HG03060 (cell line): ENCODE measurements around the gene TRPM4.
"Not testable (repeated sequence)": the region's sequence is repeated elsewhere in the genome, so short reads cannot be mapped to it uniquely, and the experiment has no call there.

ENCODE experiments used
- ATAC-seq: cut with Tn5 transposase; IDR thresholded peaks from one replicate; pipeline ENCODE4 v1.9.1; 2021; ENCODE audit warnings: low read depth, moderate number of reproducible peaks; ENCODE audit not compliant: unreplicated experiment

Gene TRPM4

DNA sequence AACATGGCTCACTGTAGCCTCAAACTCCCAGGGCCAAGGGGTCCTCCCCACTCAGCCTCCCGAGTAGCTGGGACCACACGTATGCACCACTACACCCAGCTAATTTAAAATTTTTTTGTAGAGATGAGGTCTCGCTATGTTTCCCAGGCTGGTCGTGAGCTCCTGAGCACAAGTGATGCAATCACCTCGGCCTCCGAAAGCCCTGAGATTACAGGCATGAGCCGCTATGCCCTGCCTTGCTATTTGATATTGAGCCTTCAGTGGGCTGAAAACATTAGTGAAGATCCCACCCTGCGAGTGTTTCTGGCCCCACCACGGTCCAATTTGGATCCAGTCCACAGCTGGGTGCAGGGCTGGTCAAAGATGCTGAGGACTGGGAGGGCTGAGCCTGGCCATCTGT, 65.9 kb downstream of the TRPM4 start:
- ATAC-seq = no peak

DNA sequence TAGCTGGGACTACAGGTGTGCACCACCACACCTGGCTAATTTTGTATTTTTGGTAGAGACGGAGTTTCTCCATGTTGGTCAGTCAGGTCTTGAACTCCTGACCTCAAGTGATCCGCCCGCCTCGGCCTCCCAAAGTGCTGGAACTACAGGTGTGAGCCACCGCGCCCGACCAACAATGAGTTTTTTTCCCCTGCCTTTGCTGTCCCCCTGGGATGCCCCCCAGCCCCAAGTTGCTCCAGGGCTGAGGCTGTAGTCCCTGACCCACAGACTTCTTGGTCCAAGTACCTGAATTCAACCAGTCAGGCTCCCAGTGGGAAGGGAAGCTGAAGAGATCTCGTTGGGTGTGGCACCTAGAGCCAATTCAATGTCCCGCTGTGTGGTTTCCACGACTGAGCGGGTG, 66.8 kb downstream of the TRPM4 start:
- ATAC-seq = not testable (repeated sequence)

DNA sequence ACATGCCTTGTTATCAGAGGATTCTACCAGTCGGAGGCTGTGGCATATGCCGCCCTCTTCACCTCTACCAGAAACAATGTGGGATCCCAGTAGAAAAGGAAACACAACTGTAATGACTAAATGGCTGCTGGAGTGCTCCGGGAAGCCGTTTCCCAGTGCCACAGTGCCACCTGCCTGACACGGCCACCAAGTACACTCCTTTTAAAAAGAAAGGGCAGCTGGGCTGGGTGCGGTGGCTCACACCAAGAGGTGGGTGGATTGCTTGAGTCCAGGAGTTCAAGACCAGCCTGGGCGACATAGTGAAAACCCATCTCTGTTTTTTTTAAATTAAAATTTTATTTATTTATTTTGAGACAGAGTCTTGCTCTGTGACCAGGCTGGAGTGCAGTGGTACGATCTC, 67.3 kb downstream of the TRPM4 start:
- no peak for ATAC-seq

DNA sequence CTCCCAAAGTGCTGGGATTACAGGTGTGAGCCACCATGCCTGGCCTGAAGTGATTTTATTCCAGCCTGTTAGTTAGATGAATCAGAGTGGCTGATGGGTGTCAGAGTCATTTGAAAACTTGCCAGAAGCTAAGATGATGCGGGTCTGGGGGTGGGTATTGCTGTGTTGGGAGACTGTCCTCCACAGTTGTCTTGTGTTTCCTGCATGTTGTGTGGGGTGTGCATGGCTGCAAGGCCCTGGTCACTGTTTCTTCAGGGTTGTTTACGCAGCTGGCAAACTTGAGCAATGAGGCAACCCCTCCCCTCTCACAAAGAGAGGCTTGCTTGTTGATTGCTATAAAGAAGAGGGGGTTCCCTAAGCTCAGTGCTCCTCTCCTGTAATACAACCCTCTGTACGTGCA, 71.8 kb downstream of the TRPM4 start:
- no peak for ATAC-seq

DNA sequence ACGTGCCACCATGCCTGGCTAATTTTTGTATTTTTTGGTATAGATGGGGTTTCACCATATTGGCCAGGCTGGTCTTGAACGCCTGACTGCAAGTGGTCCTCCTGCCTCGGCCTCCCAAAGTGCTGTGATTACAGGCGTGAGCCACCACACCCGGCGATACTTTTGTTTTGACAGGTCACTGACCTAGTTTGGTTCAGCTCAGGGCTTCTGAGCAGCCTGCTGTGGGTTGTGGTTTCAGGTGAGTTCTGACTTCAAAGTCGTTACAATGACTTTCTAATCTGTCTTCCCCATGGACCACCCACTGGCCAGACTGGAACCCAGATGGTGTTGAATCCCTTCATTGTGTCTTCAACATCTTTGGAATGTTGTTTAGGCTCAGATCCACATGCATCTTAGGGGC, 73.8 kb downstream of the TRPM4 start:
- no peak for ATAC-seq

DNA sequence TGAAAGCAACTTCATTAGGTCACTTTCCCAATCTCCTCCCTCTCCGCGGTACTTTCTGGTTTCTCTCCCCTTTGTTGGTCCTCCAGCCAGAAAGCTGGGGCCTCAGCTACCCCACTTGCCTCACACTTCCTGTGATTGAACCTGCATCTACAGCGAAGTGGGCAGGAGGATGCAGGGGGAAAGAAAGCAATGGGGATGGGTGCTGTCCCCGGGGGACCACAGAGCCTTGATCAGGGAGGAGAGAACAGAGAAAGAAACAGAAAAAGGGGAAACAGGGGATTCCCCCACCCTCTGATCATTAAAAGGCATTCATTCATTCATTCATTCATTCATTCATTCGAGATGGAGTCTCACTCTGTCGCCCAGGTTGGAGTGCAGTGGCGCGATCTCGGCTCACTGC, 74.2 kb downstream of the TRPM4 start:
- ATAC-seq = no peak

DNA sequence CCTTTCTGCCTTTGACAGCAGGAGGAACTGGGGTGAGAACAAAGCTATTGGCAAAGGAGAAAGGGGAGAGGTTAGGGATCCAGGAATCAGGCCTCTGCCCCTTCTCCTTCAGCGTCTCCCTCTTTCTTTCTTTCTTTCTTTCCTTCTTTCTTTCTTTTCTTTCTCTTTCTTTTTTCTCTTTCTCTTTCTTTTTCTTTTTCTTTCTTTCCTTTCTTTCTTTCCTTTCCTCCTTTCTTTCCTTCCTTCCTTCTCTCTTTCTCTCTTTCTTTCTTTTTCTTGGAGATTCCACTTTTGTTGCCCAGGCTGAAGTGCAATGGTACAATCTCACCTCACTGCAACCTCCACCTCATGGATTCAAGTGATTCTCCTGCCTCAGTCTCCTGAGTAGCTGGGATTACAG, 75.6 kb downstream of the TRPM4 start:
- ATAC-seq = no peak

DNA sequence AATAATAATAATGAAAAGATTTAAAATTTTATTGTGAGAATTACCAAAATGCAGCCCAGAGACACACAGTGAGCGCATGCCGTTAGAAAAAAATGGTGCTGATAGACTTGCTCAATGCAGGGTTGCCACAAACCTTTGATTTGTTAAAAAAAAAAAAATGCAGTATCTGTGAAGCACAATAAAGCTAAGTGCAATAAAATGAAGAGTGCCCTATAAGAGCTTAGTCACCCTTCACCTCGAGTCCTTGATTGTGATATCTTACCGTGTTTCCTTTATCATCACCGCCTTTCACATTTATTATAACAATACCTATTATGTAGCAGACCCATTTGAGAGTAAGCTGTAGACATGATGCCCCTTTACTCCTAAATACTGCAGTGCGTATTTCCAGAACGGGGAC, 84.2 kb downstream of the TRPM4 start:
- no peak for ATAC-seq

DNA sequence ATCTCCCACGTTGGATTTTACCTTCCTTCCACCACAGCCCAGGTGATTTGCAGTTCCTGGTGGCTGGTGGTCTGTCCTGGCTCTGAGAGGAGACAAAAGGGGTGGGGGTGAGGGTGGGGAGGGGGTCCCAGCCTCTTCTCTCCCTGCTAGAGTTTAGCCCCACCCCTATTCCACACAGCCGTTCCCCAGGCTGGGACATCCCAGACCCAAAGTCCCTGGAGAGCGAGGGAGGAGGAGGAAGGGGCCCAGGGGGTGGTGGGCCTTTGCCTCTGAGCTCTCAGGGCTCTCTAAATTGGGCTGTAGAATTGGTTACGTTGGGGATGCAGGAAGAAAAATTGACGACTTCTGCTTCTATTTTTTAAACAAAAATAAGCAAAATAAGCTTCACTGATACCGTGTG, 85.5 kb downstream of the TRPM4 start:
- no peak for ATAC-seq

DNA sequence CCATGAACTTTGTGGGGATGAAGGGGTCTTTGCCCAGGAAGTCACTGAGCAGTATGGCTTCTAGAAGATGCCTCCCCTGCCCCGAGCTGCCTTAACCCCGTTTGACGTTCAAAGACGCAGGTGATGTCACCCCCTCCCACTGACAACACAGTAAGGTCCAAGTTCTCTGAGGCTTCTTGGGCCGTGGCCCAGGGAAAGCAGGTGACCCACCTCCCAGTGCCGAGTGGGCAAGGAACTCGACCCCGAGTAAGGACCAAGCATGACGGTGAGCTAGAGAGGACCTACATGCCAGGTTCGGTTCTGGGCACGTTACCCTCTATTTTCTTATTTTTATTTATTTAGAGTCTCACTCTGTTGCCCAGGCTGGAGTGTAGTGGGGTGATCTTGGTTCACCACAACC, 86.1 kb downstream of the TRPM4 start:
- no peak for ATAC-seq

DNA sequence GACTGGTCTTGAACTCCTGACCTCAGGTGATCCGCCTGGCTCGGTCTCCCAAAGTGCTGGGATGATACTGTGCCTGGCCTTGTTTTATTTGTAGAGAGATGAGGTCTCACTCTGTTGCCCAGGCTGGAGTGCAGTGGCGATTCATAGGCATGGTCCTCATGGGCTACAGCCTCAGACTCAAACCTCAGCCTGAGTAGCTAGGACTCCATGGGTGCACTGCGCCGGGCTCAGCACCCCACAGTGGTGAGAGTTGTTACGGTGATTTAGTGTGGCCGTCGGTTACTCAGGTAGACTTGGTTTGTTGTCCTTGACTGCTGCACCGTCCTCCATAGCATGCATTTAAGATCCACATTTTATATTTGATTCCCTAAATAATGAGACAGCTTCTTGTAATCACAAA, 86.7 kb downstream of the TRPM4 start:
- no peak for ATAC-seq

DNA sequence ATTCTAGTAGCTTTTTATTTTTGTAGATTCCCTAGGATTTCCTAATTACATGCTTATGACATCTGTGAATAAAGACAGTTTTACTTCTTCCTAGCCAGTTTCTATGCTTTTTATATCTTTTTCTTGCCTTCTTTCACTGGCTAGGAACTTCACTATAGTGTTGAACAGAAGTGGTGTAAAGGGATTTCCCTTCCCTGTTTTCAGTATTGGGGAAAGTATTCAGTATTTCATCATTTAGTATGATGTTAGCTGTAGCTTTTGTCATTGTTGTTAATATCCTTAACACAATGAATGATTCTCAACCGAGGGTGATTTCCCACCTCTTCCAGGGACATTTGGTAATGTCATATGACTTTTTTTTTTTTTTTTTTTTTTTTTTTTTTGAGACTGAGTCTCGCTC, 90.1 kb downstream of the TRPM4 start:
- no peak for ATAC-seq

DNA sequence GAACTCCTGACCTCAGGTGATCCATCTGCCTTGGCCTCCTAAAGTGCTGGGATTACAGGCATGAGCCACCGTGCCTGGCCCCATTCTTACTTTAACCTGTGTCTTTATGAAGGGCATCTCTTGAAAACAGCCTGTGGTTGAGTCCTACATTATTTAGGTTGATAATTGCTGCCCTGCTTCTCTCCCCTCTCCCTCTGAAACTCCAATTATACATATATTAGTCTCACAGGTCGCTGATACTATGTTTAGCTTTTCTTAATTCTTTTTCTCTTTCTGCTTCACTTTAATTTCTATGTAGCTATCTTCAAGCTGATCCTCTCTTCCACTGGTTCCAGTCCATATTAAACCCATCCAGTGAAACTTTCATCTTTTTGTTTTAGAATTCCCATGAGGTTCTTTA, 92.3 kb downstream of the TRPM4 start:
- ATAC-seq = no peak

DNA sequence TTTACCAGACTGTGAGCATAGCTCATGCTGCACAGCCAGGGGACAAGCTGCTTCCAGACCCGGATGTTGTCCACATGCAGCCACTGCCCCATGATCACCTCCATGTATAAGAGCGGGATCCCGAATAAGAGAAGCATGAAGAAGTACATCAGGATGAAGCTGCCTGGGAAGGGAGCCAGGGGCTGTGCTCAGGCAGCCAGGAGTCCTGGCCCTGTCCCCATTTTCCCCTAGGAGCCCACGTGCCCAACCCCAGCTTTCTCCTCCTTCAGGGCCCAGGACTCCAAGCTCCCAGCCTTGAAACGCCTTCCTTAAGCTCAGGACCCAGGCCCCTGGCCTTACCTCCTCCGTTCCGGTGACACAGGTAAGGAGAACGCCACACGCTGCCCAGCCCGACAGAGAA, 98.1 kb downstream of the TRPM4 start:
- ATAC-seq = no peak

DNA sequence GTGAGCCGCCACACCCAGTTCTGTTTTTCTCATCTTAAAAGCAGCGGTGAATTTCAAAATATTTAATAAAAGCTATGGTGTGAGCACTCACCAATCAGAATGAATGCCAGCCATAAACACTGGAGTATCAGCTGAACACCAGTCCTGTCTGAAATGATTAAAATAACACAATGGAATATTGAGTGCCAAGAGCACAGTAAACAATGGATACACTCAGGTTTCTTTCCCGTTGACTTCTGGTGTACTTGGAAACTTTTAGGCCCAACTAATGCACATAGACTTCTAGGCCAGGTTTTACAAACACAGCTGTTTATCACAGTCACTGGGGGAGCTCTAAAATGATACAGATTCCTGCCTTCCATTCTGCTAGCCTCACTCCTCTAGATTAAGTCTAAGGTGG, 99.1 kb downstream of the TRPM4 start:
- no peak for ATAC-seq
